HUDEP-2 (cell line): ENCODE data around the gene COLEC12.

Experiments
- DNase-seq, 76 experiments: peaks; one replicate each; lab custom pipeline; 2025; ENCODE audit not compliant: unreplicated experiment in 76 of 76; lab: John Stamatoyannopoulos, UW

Gene COLEC12

DNA sequence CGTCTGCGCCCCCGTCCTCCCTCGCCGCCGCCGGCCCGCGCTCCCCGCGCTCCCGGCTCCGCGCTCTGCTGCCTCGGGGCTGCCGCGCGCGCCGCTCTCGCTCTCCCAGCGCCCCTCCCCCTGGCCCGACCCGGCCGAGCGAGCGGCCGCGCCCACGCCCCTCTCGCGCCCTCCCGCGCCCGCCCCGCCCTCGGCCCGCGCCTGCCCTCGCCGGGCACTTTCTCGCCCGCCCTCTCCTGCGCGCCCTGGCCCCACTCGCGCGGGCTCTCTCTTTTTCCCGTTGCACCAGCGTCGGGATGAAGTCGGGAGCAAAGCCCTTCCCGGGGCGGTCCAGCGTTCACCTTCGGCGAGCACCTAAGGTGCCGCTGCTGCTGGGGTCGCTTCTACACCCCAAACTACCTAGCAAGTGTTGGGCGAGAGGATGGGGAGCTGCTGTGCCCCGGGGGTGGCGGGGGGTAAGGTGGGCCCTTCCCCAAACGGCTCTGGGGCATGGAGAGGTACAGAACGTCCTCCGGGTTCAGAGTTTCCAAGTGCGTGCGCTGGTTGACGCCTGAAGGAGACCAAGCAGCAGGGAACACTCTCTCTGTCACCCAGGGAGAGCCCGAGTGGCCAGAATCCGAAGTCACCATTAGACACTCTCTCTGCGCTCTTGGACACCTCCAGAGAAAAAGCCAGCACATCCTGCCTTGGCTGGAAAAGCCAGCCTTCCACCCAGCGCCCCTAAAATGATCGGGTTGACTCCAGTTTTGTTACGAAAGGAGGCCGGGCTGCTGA lies at the start of gene COLEC12:
Gene COLEC12 (minus strand): TSS at position 70 of the 774 bp plus-strand sequence. CDS start 187 bp downstream, outside the sequence.
- DNase-seq = no peak

GRCh38 chr18:549967-550366 lies 49.5 kb upstream of the COLEC12 start:
- no peak for DNase-seq

DNA sequence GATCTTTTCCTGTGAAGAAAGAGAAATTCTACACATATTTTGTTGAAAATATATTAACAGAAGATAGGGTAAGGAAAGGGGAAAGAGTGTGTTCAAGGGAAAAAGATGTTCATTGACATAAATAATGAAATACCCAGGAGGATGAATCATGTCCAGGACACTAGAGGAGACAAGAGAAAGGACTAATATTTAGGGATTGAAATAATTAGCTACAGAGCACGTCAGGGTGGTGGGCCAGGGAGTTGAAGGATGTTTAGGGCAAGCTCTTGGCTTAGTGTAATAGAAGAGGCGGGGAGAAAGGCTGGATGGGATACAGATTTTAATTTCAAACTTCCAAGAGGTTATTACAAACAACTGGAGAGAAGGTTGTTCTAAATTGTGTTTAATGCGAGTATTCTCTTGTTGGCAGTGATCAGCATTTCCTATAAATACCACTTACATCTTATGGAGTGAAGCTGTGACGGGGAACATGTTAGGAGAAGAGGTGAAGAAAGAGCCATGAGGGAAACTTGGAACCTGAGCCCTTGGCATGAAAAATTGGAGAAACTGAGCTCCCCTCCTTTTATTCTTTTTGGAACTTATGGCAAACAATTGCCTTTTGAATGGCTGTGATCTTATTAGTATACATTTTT lies 43.1 kb upstream of the COLEC12 start:
- DNase-seq = no peak

DNA sequence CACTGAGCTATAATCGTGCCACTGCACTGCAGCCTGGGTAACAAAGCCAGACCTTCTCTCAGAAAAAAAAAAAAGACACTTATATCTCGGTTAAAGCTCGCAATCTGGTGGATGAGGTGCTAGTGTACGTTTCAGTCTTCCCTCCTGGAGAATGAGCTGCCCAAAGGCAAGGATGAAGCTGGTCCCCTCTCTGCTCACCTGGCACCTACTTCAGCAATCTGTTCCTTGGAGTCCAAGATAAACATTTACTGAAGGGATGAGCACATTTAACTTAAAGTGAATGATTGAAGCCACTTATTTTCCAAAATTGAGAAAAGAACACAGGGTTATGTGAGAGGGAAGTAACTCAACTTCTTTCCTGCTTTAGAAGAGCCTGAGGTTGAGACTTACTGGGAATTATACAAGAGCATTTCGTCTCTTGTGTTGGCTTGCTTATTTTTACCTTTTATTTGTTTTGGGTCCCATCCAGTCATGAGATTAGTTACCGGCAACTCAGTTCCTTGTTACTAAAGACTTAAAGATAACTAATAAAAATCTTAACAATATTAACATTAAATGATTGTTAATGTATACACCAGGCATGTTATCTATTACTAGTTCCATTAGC lies 33.6 kb upstream of the COLEC12 start:
- DNase-seq = no peak

- no peak for DNase-seq
Observed at GRCh38 chr18:532632-533031, 32.1 kb upstream of the COLEC12 start.

DNA sequence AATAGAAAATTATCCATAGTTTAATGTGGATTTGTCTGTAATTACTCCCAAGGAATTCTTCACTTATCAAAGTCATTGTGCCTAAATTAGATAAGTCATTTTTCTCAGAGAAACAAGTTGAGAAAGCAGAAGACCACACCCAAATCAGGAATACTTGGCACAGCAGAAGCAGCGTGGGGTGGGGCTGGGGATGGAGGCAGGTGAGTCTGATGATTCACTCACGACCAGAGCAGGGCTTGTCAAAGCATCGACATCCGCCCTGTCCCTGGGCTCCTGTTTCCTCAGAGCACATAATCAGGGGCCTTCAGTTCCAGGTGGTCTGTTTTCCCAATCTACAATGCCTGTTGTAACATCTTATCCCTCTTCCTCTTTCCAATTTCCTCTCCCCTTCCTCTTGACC lies 31.5 kb upstream of the COLEC12 start:
- DNase-seq = no peak

DNA sequence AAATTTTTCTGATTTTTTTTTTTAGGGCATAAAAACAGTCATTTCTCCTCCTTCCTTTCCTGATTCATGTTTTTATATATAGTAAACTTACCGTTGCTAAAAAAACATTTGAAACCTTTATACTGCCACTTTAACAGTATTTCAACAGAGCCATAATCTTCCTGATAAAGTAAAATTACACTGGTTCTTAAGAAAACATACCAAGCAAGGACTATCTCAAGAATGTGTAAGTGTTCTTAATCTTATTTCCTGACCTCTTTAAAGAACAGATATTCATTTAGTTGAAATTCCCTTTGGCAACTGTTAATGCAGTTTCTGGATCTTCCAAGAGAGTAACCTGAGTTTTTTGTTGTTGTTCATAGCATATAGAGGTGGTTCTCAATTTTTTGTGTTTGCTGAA lies 26.6 kb upstream of the COLEC12 start:
- DNase-seq = no peak

DNA sequence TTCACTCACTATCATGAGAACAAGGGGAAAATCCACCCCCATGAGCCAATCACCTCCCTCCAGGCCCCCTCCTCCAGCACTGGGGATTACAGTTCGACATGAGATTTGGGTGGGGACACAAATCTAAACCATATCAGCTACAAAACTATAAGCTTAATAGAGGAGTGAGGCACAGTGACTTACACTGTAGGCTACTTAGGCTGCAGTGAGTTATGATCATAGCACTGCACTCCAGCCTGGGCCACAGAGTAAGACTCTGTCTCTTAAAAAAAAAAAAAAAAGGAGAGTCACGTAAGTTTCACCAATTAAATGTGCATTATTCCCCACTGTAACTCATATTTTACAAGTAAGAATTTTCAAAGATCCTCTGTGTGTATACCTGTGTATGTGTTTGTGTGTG lies 26.2 kb upstream of the COLEC12 start:
- no peak for DNase-seq

DNA sequence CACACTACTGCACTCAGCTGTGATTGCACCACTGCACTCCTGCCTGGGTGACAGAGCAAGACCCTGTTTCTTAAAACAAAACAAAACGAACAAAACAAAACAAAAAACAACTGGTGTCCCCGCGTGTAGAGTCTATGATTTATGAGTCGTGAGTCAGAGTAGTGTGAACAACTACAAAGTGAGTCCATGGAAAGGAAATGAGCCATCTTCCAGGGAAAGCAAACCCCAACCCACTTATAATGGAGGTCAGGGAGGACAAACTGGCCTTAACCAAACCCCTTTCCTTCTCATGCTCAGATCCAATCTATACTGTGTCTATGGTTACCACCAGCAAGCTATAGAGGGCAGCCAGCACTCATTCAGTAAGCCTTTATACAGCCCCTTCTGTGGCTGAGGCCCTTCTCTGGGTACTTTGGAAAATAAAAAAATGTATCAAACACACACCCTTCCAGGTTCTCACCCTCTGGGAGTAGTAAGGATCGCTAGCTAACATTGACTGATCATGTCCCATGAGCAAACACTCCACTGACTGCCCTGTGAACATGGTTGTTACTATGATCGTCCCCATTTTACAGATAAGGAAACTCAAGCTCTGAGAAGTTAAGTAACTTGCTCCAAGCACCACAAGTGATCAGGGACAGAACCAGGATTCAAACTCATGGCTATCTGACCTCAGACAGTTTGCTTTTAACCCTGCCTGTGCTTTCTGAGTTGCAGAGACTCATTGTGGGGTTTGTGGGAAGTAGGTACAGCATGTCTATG lies 24.7 kb upstream of the COLEC12 start:
- DNase-seq = no peak

DNA sequence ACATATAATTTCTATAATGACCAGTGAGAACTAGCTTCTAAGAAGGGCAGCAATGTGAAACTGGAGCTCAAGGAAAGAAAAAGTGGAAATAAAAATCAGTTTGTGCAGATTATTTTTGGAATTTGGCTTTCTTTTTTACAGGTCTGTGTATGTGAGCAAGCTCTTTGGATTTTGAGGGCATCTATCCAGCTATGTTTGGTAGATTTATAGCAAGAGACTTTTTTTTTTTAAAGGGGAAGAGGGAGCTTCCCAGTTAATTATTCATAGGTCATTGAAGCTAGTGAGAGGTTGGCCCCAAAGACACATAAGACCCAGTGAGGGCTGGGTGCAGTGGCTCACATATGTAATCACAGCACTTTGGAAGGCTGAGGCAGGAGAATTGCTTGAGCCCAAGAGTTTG lies 24.0 kb upstream of the COLEC12 start:
- no peak for DNase-seq

DNA sequence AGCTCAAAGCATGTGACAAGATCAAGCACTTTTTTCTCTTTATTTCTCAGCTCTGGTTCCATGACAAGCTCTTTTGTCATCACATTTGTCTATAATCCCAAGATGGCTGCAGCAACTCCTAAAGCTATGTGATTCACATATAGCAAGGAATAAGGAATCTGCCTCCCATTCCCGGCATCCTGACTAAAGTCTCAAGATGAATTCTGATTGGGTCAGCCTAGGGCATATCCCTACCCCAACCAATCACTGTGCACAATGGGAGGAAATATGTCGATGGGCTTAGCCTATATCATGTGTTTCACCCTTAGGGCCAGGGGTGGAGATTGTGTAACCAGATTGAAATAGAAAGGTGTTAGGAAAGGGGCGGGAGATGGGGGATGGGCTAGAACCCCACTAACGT lies 23.1 kb upstream of the COLEC12 start:
- no peak for DNase-seq

DNA sequence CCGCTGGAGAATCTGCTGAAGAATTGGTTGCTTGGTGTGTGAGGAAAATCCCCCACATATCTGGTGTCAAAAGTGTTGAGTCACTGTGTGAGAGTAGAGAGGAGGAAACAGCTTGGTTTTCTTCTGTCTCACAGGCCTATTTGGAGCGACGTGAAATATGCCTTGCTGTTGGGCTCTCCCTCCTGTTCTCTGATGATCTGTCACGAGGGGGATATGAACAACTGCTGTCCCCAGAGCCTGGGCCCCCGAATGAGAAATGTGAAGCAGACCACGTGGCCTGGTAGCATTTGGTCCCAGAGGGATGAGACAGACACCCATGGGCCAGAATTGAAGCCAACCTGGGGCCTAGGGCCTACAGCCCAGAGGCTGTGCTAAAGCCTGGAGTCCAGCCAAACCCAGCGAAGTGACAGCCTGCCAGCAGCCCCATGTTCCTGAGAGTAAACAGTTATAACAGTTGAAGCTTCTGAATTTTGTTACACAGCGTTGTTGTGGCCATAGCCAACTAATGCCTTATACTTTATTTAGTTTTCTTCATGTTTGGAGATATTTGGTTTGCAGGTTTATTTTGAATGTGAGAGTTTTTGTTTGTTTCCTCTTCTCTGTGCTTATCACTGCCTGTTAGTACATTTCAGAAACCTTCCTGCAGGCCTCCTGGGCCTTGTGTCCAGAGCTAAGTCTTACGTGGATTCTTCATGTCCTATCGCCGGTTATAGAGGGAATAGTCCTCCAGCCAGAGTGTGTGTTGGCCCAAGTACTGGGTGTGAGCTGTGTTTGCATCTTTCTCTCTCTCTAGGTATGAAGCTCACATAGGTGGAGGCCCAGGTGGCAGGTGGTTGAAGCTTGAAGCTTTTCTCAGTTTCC lies 18.7 kb upstream of the COLEC12 start:
- peak in 9 of 76 experiments; percentile 3 to 40 (median 9) for DNase-seq

DNA sequence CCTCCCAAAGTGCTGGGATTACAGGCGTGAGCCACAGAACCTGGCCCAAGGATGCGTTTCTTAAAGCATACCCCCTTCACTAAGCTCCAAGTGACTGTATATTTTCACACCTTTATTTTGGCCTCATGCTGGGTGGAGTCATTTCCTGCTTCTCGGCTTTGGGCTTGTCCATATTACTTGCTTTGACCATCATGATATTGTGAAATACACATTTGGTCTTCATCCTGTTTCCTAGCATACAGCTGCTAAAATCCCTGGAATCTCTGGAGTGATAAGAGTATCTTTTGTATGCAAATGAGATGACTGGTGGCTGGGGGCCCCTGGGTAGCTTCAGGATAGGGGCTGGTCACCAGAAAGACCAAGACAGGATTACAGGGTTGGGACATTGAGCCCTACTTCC lies 17.6 kb upstream of the COLEC12 start:
- no peak for DNase-seq

- DNase-seq = no peak
Observed at GRCh38 chr18:515838-516237, 15.3 kb upstream of the COLEC12 start.

DNA sequence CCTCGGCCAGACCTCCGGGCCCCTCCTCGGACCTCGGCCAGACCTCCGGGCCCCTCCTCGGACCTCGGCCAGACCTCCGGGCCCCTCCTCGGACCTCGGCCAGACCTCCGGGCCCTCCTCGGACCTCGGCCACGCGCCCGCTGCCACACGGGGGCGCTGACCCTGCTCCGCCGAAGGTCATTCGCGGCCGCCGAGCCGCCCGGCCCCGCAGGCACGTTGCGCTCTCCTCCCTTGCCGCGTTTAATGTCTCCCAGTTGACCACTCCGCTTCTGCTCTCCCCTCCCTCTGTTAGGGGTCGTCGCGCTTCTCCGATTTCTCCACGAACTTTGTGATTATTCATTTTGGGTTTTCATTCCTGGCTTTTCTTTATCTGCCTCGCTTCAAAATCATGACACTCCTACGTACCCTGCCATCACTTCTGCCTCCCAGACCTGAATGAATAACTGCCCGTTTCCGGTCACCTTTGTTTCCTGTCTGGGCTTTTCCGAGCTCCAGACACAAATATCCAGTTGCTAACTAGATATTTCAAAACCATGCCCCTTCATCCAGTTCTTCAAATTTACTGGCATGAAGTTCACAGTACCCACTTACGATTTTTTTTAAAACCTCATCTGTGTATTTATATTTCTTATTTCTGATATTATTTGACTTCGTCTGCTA lies 14.8 kb upstream of the COLEC12 start:
- DNase-seq = no peak

GRCh38 chr18:513826-514530 lies 13.5 kb upstream of the COLEC12 start:
- no peak for DNase-seq

DNA sequence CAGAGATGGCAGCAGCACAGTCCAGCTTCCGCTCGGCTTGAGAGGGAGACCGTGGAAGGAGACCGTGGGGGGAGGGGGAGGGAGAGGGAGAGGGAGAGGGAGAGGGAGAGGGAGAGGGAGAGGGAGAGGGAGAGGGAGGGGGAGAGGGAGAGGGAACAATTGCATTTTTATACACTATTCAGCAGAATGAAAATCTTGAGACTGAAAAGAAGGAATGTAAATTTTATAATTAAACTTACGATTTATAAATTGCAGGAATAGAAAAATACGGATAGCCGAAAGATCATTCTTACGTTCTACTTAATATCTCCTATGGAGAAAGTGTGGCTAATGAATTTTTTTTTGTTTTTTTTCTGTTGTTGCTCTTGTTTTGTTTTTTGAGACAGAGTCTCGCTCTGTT lies 12.5 kb upstream of the COLEC12 start:
- no peak for DNase-seq

- no peak for DNase-seq
Observed at GRCh38 chr18:508835-509234, 8.3 kb upstream of the COLEC12 start.

DNA sequence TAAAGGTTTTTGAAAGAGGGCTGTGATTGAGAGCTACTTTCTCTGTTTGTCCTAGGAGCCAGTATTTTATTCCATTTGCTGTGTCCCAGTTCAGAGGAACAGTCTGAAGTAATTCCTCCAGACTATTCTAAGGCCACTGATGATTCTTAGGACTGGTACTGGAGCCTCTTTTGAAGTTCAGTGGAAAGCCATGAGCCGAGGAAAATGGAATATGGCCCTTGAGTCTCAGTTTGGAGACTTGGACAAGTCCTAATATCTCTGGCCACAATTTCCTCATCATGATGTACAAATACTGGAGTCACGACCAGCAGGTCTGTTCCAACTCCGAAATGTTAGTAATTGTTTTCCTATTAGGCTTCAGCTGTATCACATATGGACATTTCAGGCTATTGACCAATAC lies 7.1 kb upstream of the COLEC12 start:
- DNase-seq = no peak
